ENCODE data around the gene SRSF9.
A peak's percentile ranks its signal among the peaks of the same experiment; 100 is the strongest.

SRSF9 gene

DNA sequence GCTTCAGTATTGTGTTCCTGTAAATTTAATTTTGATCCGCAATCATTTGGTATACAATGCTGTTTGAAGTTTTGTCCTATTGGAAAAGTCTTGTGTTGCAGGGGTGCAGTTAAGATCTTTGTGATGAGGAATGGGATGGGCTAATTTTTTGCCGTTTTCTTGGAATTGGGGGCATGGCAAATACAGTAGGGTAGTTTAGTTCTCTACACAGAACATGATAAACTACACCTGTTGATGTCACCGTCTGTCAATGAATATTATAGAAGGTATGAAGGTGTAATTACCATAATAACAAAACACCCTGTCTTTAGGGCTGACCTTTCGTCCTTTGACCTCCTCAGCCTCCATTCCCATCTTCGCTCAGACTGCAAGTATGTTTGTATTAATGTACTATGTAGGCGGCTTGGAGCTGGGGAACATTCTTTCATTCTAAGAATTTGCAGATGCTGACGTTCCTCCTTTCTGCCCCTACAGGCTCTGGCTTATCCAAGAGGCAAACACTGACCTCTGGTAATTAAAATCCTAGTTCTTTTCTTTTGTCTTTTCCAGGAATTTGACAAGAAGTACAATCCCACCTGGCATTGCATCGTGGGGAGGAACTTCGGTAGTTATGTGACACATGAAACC lies 28.1 kb upstream of the SRSF9 start:
- Histone ChIP-seq H3K4me3 (ENCODE audit: low read length) (peak overlapping the region; percentile 95), H3K36me3 (replicated peaks; ENCODE audit: low read depth, low read length) (peaks cover 24% of the 10 kb centered on the region), H3K4me1 (ENCODE audit: low read length) (peaks cover 14% of the 10 kb centered on the region), H3K9ac (ENCODE audit: low read length) (peak overlapping the region; percentile 96), H3K79me2 (ENCODE audit: low read length) (peaks cover 37% of the 10 kb centered on the region), H2AFZ (ENCODE audit: low read depth, low read length) (no peak overlapping the region), H3K27ac (ENCODE audit: low read length) (no peak overlapping the region), H3K9me3 (ENCODE audit: insufficient read depth, low read length) (no peaks in the 10 kb centered on the region), H3K27me3 (ENCODE audit: low read depth, low read length) (no peaks in the 10 kb centered on the region), H3K4me2 (ENCODE audit: low read length) (peak overlapping the region; percentile 96), H4K20me1 (ENCODE audit: insufficient read depth, low read length) (peaks cover 11% of the 10 kb centered on the region)
- TF ChIP-seq EZH2phosphoT487 (IDR thresholded peaks at IDR 0.05; ENCODE audit: low read depth) (no peak), CTCF (IDR thresholded peaks at IDR 0.05; ENCODE audit: low read depth, low read length) (no peak)

DNA sequence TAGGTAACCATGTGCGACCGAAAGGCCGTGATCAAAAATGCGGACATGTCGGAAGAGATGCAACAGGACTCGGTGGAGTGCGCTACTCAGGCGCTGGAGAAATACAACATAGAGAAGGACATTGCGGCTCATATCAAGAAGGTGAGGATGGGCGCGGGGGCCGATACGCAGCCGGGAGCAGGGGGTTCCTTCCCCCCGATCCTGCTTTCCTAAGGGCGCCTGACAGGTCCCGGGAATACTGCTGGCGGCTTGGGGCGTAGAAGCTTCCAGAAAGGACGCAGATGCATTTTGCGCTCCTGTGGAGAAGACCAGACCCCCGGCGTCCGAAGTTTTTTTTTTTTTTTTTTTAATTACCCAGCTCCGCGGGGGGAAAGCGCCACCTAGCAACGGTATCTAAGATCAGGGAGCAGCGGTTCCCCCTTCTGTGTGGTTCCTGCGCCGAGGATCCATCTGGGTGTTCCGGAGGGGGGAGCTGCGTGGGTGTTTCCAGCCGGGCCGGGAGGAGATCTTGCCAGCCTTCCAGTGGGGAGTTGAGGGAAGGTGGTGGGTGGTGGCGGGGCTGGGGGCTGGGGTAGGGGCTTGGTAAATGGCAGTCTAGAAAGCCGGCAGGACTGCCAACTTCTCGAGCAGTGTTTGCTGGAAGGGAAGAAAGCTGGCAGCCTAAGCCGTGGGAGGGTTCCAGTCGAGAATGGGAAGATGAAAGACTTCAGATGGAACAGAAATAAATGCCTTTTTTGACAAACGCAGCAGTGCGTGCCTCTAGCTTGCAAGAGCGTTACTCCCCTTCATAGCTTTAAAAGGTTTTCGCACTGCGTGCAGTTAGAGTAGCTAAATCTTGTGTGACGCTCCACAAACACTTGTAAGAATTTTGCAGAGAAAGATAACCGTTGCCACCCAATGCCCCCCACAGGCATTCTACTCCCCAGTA lies 27.1 kb upstream of the SRSF9 start:
- Histone ChIP-seq H3K27ac (ENCODE audit: low read length) (peak overlapping the region; percentile 76), H4K20me1 (ENCODE audit: insufficient read depth, low read length) (peaks cover 11% of the 10 kb centered on the region), H3K4me3 (ENCODE audit: low read length) (peak overlapping the region; percentile 95), H3K27me3 (ENCODE audit: low read depth, low read length) (no peaks in the 10 kb centered on the region), H3K9me3 (ENCODE audit: insufficient read depth, low read length) (no peaks in the 10 kb centered on the region), H3K9ac (ENCODE audit: low read length) (peak overlapping the region; percentile 96), H3K4me1 (ENCODE audit: low read length) (peaks cover 14% of the 10 kb centered on the region), H3K79me2 (ENCODE audit: low read length) (peaks cover 37% of the 10 kb centered on the region), H2AFZ (ENCODE audit: low read depth, low read length) (no peak overlapping the region), H3K4me2 (ENCODE audit: low read length) (peak overlapping the region; percentile 96), H3K36me3 (replicated peaks; ENCODE audit: low read depth, low read length) (peaks cover 24% of the 10 kb centered on the region)
- TF ChIP-seq EZH2phosphoT487 (IDR thresholded peaks at IDR 0.05; ENCODE audit: low read depth): no peak
- TF ChIP-seq CTCF (IDR thresholded peaks at IDR 0.05; ENCODE audit: low read depth, low read length): peak; percentile 47; the same call in 1 of the 2 replicates

DNA sequence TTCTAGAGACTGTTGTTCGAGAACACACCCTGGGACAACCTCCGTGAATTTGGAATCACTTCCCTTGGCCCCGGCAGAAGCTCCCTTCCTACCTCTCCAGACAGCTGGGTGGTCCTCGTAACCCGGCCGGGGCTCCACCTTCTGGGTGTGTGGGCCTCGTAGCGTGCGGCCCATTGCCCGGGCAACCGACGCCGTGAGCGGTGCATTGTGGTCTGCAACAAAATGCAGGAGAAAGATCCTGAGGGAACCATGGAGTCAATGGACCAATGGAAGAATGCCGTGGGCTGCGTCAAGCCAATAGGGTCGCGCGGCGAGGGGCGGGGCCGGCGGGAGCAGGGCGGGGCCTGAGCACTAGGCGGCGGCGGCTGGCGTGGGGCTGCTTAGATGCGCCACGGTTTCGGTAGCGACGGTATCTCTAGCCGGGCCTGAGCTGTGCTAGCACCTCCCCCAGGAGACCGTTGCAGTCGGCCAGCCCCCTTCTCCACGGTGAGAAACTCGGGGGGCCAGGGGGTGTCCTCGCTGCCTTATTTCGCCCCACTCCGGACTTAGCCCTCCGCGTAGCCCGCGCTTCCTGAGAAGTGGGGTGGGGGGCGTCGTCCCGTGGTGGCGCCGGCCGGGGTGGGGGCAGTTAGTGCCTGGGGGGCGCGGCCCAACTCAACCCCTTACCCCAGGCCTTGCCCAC lies 26.3 kb upstream of the SRSF9 start, which contains the start of gene DYNLL1:
Gene DYNLL1, plus strand, starts transcription at position 383 of the 682 bp plus-strand sequence. CDS start 309 bp downstream, outside the sequence.
- Histone ChIP-seq H2AFZ (ENCODE audit: low read depth, low read length) (peak within 1 kb of the TSS; percentile 66; the same call in 1 of the 2 replicates), H3K36me3 (replicated peaks; ENCODE audit: low read depth, low read length) (peaks cover 24% of the 10 kb centered on the region), H3K9me3 (ENCODE audit: insufficient read depth, low read length) (no peaks in the 10 kb centered on the region), H3K4me2 (ENCODE audit: low read length) (peak within 1 kb of the TSS; percentile 96), H3K4me3 (ENCODE audit: low read length) (peak within 1 kb of the TSS; percentile 95), H3K79me2 (ENCODE audit: low read length) (peaks cover 37% of the 10 kb centered on the region), H4K20me1 (ENCODE audit: insufficient read depth, low read length) (peaks cover 11% of the 10 kb centered on the region), H3K9ac (ENCODE audit: low read length) (peak within 1 kb of the TSS; percentile 96), H3K27me3 (ENCODE audit: low read depth, low read length) (no peaks in the 10 kb centered on the region), H3K4me1 (ENCODE audit: low read length) (peaks cover 14% of the 10 kb centered on the region), H3K27ac (ENCODE audit: low read length) (peak within 1 kb of the TSS; percentile 76)
- TF ChIP-seq CTCF (IDR thresholded peaks at IDR 0.05; ENCODE audit: low read depth, low read length): no peak
- no peak for TF ChIP-seq EZH2phosphoT487 (IDR thresholded peaks at IDR 0.05; ENCODE audit: low read depth)
